HG03457 (cell line): ENCODE measurements around the gene CHCHD10.

ENCODE experiments used
- ATAC-seq: cut with Tn5 transposase; IDR thresholded peaks from one replicate; pipeline ENCODE4 v1.9.1; 2021; ENCODE audit warnings: moderate number of reproducible peaks; ENCODE audit not compliant: unreplicated experiment

The CHCHD10 gene

GRCh38 chr22:23767673-23768548 is at the start of gene CHCHD10:
CHCHD10 (minus strand) TSS chr22:23767972; CDS start chr22:23767874, 98 bp downstream.
- ATAC-seq, result no peak

DNA sequence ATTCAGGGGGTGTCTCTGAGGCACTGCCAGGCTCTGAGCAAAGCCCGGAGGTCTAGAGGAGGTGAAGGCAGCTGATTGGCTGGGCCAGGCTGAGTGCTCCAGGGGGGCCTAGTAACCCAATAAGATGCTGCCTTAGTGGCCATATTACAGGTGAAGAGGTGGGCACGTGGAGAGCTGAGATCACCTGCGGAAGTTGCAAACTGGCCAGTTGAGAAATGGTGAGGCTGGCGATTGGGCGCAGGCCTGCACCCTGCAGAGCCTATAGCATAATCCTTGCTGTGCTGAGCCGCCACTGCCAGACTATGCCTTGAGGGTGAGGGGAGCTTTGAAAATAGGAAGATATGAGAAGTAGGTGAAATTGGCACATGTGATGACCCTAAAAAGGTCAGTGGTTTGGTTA is 49.4 kb upstream of the CHCHD10 start:
- ATAC-seq, result no peak

- no peak for ATAC-seq
Measured at GRCh38 chr22:23816156-23816976, 48.6 kb upstream of the CHCHD10 start.

- no peak for ATAC-seq
Measured at GRCh38 chr22:23815541-23816155, 47.9 kb upstream of the CHCHD10 start.

DNA sequence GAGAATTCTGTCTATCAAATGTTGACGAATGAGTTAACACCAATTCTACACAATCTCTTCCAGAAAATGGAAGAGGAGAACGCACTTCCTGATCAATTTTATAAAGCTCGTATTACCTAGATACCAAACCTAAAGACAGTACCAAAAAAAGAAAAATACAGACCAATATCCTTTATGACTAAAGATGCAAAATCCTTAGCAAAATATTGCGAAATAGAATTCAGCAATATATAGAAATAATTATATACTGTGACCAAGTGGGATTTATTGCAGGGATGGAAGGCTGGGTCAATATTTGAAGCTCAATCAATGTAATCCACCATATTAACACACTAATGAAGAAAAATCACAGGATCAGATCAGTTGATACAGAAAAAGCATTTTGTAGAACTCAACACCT is 44.6 kb upstream of the CHCHD10 start:
- no peak for ATAC-seq

- ATAC-seq, result no peak
Measured at GRCh38 chr22:23806837-23807236, 39.1 kb upstream of the CHCHD10 start.

- ATAC-seq, result no peak
Measured at GRCh38 chr22:23804781-23805291, 37.1 kb upstream of the CHCHD10 start.

DNA sequence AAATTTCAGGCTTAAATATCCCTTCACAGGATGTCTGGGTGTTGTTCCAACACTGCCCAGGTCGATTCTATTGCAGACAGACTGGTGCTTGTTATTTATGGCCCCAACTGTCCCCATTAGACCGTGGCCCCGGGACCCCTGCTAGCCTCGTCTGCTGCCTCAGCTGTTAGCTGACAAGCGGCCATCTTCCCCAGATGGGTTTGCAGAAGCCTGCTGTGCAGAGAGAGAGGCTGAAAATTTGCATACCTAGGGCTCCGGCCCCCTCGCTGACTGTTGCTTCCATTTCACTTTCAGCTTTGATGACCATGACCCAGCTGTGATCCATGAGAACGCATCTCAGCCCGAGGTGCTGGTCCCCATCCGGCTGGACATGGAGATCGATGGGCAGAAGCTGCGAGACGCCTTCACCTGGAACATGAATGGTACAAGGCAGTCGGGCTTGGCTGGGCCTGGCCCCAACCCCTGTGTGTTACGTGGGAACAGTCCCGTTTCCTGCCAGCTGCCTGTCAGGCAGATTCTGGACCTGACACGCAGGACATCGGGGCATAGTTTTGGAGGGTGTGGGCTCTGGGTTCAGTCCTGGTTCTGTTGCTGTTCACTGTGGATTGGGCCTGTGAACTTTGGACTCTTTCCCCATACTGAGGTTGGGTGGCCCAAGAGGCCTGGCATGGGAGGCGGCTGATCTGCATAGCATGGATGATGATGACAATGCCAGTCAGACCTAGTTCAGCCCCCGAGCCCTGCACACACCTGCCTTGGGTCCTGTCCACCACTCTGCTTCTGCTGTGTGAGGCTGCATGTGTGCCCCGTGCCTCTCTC is 35.4 kb upstream of the CHCHD10 start:
- no peak for ATAC-seq

GRCh38 chr22:23801886-23802377 is 34.2 kb upstream of the CHCHD10 start:
- no peak for ATAC-seq

- ATAC-seq, result no peak
Measured at GRCh38 chr22:23801238-23801821, 33.6 kb upstream of the CHCHD10 start.

- ATAC-seq, result no peak
Measured at GRCh38 chr22:23800297-23801237, 32.8 kb upstream of the CHCHD10 start.

DNA sequence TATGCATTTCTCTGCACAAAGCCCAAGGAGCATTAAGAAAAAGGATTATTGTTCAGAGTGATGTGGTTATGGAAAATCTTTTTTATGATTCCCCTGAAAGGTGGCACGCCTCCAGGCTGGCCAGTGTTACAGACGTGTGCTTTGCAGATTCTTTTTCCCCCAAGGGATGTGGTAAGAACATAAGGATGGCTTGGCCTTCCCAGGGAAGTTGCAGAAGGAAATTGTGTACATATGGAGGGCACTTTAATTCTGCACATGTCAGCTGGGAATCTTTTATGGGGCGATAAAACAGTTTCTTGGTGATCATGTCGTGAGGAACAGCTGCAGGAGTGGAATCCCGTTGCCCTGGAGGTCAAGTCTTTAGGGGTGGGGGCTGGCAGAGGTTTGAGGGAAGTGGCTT is 28.7 kb upstream of the CHCHD10 start:
- no peak for ATAC-seq

DNA sequence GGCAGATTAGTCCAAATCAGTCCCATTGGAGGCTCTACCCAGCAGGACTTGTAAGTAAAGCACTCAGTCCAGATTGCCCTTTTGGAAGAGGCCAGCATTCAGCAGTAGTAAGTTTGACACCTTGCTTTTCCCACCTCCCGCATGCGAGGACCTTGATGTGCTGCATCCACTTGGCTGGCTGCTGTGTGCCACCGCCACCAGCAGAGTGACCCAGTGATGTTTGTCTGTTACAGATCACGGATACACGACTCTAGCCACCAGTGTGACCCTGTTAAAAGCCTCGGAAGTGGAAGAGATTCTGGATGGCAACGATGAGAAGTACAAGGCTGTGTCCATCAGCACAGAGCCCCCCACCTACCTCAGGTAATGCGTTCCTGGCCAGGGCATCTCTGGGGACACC is 25.6 kb upstream of the CHCHD10 start:
- ATAC-seq, result no peak

DNA sequence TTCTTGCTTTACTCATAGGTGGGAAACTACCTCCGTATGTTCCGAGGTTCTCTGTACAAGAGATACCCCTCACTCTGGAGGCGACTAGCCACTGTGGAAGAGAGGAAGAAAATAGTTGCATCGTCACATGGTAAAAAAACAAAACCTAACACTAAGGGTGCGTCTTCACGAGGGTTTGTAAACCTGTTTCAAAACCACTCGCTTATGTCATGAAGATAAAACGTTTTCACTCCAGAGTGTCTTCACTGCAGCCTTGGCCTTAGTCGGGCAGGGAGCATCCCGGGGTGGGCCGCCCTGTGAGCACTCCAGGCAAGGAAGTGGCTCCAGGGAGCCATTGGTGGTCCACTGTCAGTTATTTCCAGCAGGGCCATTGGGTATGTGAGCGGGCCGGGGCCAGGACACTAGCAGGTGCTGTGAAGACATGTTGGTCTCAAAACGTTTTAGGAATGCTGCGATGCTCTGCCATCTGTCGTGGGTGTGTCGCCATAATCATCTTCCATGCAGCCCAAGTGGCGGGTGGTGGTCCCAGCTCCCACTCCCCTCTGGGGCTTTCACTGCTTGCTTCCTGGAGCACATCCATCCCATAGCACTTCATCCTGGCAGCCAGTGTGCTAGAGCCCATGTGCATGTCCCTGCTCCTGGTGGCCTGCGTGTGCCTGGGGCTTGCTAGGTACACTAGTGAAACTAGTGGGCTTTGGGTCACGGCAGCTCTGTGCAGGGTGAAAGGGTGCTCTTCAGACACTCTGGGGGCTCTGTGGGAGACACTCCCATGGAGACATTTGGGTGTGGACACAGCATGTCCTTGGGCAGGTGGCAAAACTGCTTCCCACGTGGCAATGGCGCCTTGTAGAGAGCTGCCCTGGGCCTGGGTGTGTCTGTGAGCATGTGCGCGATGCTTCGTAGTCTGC is 24.2 kb upstream of the CHCHD10 start:
- ATAC-seq, result no peak

DNA sequence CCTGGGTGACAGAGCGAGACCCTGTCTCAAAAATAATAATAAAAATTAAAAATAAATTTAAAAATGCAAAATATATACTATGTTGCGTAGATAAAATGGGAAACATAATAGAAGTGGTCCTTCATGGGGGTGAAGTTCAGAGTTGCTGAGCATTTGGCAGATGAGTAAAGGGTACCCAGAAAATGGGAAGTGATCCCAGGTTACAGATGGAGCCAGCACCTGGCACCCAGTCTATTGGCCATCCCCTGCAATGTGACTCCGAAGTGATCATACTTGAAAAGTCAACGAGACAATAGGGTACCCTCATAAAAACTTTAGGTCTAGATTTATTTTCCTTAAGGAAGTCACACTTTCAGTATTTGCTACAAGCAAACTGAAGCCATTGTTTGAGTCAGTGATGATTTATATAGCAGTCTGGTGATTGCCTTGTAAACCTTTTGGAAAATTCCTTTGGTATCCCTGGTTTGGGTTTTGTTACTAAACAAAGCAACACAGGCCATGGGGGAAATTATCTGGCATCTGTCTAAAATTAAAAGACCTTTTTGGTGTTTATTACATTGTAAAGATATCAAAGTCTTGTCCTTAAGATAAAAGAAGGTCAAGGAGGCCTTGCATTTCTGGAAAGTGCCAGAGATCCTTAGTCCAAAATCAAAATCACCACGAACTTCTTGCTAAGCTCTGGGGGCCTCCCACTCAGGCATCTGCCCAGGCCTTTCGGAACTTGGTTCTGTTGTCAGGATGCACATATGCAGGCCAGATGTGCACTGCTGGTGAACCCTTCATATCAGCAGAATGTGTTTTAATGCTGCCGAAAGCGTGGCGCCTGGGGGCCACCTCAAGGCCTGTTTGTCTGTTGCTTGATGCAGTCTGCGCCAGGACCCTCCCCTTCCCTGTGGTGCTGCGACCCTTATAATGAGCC is 23.3 kb upstream of the CHCHD10 start:
- no peak for ATAC-seq

- ATAC-seq, result no peak
Measured at GRCh38 chr22:23789638-23790037, 21.9 kb upstream of the CHCHD10 start.

GRCh38 chr22:23789121-23789520 is 21.3 kb upstream of the CHCHD10 start:
- ATAC-seq, result no peak
